H1 (cell line): Measurements from ENCODE around the gene SHC1. TPM values are rescaled to one million over a fixed set of nuclear protein-coding genes. Genes with fewer than 3 reads are reported as not detected.

Source experiments
- CTCF ChIA-PET: fragments of 300-600 bp; sonication (Branson Sonifier 250); formaldehyde crosslinking; loops from one replicate; lab custom pipeline; 2021; ENCODE audit not compliant: partially characterized antibody; lab: Charles Lee
- POLR2A ChIA-PET: fragments of 300-600 bp; sonication (Branson Sonifier 250); formaldehyde crosslinking; loops from one replicate; lab custom pipeline; 2021; ENCODE audit warnings: inconsistent platforms; ENCODE audit not compliant: partially characterized antibody; lab: Charles Lee
- DNase-seq, 2 experiments: peaks; one replicate each; pipeline versions ENCODE4 v3.0.0 to v3.0.0-alpha.2; 2010 to 2022; ENCODE audit warnings: low spot score in 2 of 2, low read depth in 1 of 2, mixed read lengths in 1 of 2
- FAIRE-seq: peaks from 2 replicates; lab custom pipeline; 2011; peaks lifted over from hg19 to GRCh38; lab: Jason Lieb, UNC
- H2AFZ ChIP-seq: 2 replicates; pipeline ENCODE4 v1.8.1; 2012; ENCODE audit warnings: low read length, inconsistent platforms
- H2AK5ac ChIP-seq: 2 replicates; pipeline ENCODE4 v1.6.1; 2013; ENCODE audit warnings: low read depth, low read length
- H2BK120ac ChIP-seq: replicated peaks from 2 replicates; pipeline ENCODE3; 2013; ENCODE audit warnings: low read depth, low read length, inconsistent platforms
- H2BK12ac ChIP-seq: 2 replicates; pipeline ENCODE4 v1.6.1; 2013; ENCODE audit warnings: low read depth, low read length
- H2BK15ac ChIP-seq: 2 replicates; pipeline ENCODE4 v1.6.1; 2013; ENCODE audit warnings: low read length
- H2BK20ac ChIP-seq: 2 replicates; pipeline ENCODE4 v1.6.1; 2013; ENCODE audit warnings: low read length
- H2BK5ac ChIP-seq: 2 replicates; pipeline ENCODE4 v1.6.1; 2013; ENCODE audit warnings: low read depth, low read length
- H3K14ac ChIP-seq: 2 replicates; pipeline ENCODE4 v1.6.1; 2013; ENCODE audit warnings: inconsistent platforms; ENCODE audit not compliant: insufficient read length
- H3K18ac ChIP-seq: 2 replicates; pipeline ENCODE4 v1.6.1; 2013; ENCODE audit warnings: low read length; ENCODE audit errors: extremely low read depth
- H3K23ac ChIP-seq: 2 replicates; pipeline ENCODE4 v1.6.1; 2013; ENCODE audit warnings: inconsistent platforms; ENCODE audit not compliant: insufficient read length
- H3K23me2 ChIP-seq: 2 replicates; pipeline ENCODE4 v1.6.1; 2013; ENCODE audit warnings: low read depth, low read length
- H3K27ac ChIP-seq: 2 replicates; pipeline ENCODE4 v1.6.1; 2011; ENCODE audit warnings: low read depth, low read length, inconsistent platforms
- H3K27me3 ChIP-seq, 4 experiments: replicated peaks in 1 of 4; 1 replicate in 1 of 4; 2 replicates in 3 of 4; pipeline versions ENCODE4 v1.6.1 to v1.8.1; 2011 to 2013; ENCODE audit warnings: low read length in 3 of 4, mild to moderate bottlenecking in 3 of 4, inconsistent platforms in 2 of 4, mixed read lengths in 2 of 4, moderate library complexity in 1 of 4; ENCODE audit not compliant: control insufficient read depth in 3 of 4, insufficient read depth in 3 of 4; ENCODE audit errors: extremely low read depth in 1 of 4
- H3K36me3 ChIP-seq, 4 experiments: 2 replicates each; pipeline versions ENCODE4 v1.6.1 to v1.8.1; 2011 to 2013; ENCODE audit warnings: mild to moderate bottlenecking in 4 of 4, low read length in 3 of 4, moderate library complexity in 2 of 4, control low read depth in 1 of 4, inconsistent platforms in 1 of 4; ENCODE audit not compliant: insufficient read depth in 4 of 4, control insufficient read depth in 2 of 4
- H3K4ac ChIP-seq: replicated peaks from 2 replicates; pipeline ENCODE3; 2013; ENCODE audit warnings: low read length, low read depth, mixed read lengths, inconsistent platforms; ENCODE audit not compliant: insufficient read length
- H3K4me1 ChIP-seq, 4 experiments: replicated peaks in 1 of 4; 1 replicate in 1 of 4; 2 replicates in 3 of 4; pipeline versions ENCODE4 v1.6.1 to v1.8.1; 2011 to 2013; ENCODE audit warnings: low read length in 3 of 4, inconsistent platforms in 2 of 4, mixed read lengths in 1 of 4; ENCODE audit not compliant: insufficient read depth in 4 of 4, control insufficient read depth in 3 of 4
- H3K4me2 ChIP-seq, 2 experiments: 2 replicates each; pipeline versions ENCODE4 v1.6.1 to v1.8.1; 2011 to 2013; ENCODE audit warnings: low read depth in 2 of 2, low read length in 2 of 2, control low read depth in 1 of 2, inconsistent platforms in 1 of 2, mild to moderate bottlenecking in 1 of 2; ENCODE audit not compliant: insufficient read depth in 1 of 2
- H3K4me3 ChIP-seq, 4 experiments: fragments of 200-600, 300-600 bp in 1 of 4; sonication (generic), shearing (Covaris generic), sonication (Bioruptor Twin) in 1 of 4; 2 replicates each; pipeline versions ENCODE4 v1.5.1 to v1.8.1; 2011 to 2016; ENCODE audit warnings: low read length in 4 of 4, low read depth in 3 of 4, control low read depth in 2 of 4, inconsistent platforms in 2 of 4, mild to moderate bottlenecking in 2 of 4, mixed read lengths in 1 of 4, moderate library complexity in 1 of 4; ENCODE audit not compliant: insufficient read depth in 2 of 4; ENCODE audit errors: extremely low read depth in 1 of 4
- H3K56ac ChIP-seq: replicated peaks from 2 replicates; pipeline ENCODE3; 2013; ENCODE audit warnings: low read depth, mild to moderate bottlenecking, mixed read lengths, low read length, inconsistent platforms; ENCODE audit not compliant: insufficient read length
- H3K79me1 ChIP-seq: 2 replicates; pipeline ENCODE4 v1.6.1; 2013; ENCODE audit warnings: low read depth, low read length, control low read depth
- H3K79me2 ChIP-seq, 2 experiments: 2 replicates each; pipeline versions ENCODE4 v1.6.1 to v1.8.1; 2012 to 2013; ENCODE audit warnings: low read length in 2 of 2, mild to moderate bottlenecking in 2 of 2, inconsistent platforms in 1 of 2; ENCODE audit not compliant: insufficient read depth in 2 of 2, control insufficient read depth in 1 of 2
- H3K9ac ChIP-seq, 4 experiments: replicated peaks in 1 of 4; 1 replicate in 1 of 4; 2 replicates in 3 of 4; pipeline versions ENCODE4 v1.6.1 to v1.8.1; 2011 to 2013; ENCODE audit warnings: low read depth in 3 of 4, low read length in 3 of 4, control low read depth in 2 of 4, mild to moderate bottlenecking in 2 of 4, moderate library complexity in 2 of 4, inconsistent platforms in 1 of 4; ENCODE audit errors: extremely low read depth in 1 of 4
- H3K9me3 ChIP-seq, 2 experiments: 2 replicates each; pipeline versions ENCODE4 v1.6.1 to v1.8.1; 2012 to 2013; ENCODE audit warnings: mild to moderate bottlenecking in 2 of 2, moderate library complexity in 2 of 2, control low read depth in 1 of 2, inconsistent platforms in 1 of 2, low read depth in 1 of 2, low read length in 1 of 2, mixed read lengths in 1 of 2; ENCODE audit not compliant: insufficient read depth in 2 of 2
- H4K20me1 ChIP-seq, 2 experiments: replicated peaks in 1 of 2; 2 replicates each; pipeline versions ENCODE3 to v1.8.1; 2011 to 2013; ENCODE audit warnings: inconsistent platforms in 2 of 2, low read length in 2 of 2, mild to moderate bottlenecking in 1 of 2; ENCODE audit not compliant: insufficient read depth in 2 of 2, control insufficient read depth in 1 of 2
- H4K5ac ChIP-seq: 2 replicates; pipeline ENCODE4 v1.6.1; 2013; ENCODE audit warnings: low read length, low read depth, mixed read lengths, inconsistent platforms; ENCODE audit not compliant: insufficient read length
- H4K8ac ChIP-seq: 2 replicates; pipeline ENCODE4 v1.8.0; 2013; ENCODE audit warnings: mild to moderate bottlenecking, moderate library complexity, low read length, inconsistent platforms; ENCODE audit not compliant: insufficient read depth; ENCODE audit errors: extremely low read depth
- H4K91ac ChIP-seq: replicated peaks from 2 replicates; pipeline ENCODE3; 2013; ENCODE audit warnings: low read length, mixed read lengths, inconsistent platforms; ENCODE audit not compliant: insufficient read length
- BCL11A ChIP-seq, 2 experiments: IDR thresholded peaks; one replicate each; pipeline ENCODE4 v1.6.1; 2011; ENCODE audit warnings: low read depth in 2 of 2, low read length in 2 of 2, mild to moderate bottlenecking in 2 of 2
- HDAC6 ChIP-seq: IDR thresholded peaks from one replicate; pipeline ENCODE4 v1.7.1; 2012; ENCODE audit warnings: low read depth, mild to moderate bottlenecking, inconsistent platforms, low read length, moderate library complexity
- KDM1A ChIP-seq: fragments of 200-600, 300-600 bp; sonication (generic); IDR thresholded peaks from 2 replicates; pipeline ENCODE4 v1.7.1; 2016; ENCODE audit warnings: mild to moderate bottlenecking, low read length, borderline replicate concordance
- KDM4A ChIP-seq: IDR thresholded peaks from one replicate; pipeline ENCODE4 v1.7.1; 2012; ENCODE audit warnings: low read depth, mild to moderate bottlenecking, moderate library complexity, low read length, inconsistent platforms; ENCODE audit not compliant: severe bottlenecking
- SAP30 ChIP-seq: fragments of 300-600 bp; sonication (generic); IDR thresholded peaks from 2 replicates; pipeline ENCODE4 v1.7.1; 2012; ENCODE audit warnings: low read length, moderate library complexity, mild to moderate bottlenecking, inconsistent platforms; ENCODE audit not compliant: insufficient read depth, insufficient replicate concordance
- SIX5 ChIP-seq: IDR thresholded peaks from 2 replicates; pipeline ENCODE4 v1.6.1; 2011; ENCODE audit warnings: mild to moderate bottlenecking, low read depth, low read length
- SP4 ChIP-seq: IDR thresholded peaks from 2 replicates; pipeline ENCODE4 v1.6.1; 2012; ENCODE audit warnings: low read length, inconsistent platforms
- TAF1 ChIP-seq: IDR thresholded peaks from 2 replicates; pipeline ENCODE4 v1.6.1; 2011; ENCODE audit warnings: mild to moderate bottlenecking, low read depth, low read length
- TBP ChIP-seq: IDR thresholded peaks from 2 replicates; pipeline ENCODE4 v1.6.1; 2011; ENCODE audit warnings: low read depth, low read length, improper control_type of control experiment
- WGBS, 2 experiments: shearing (Covaris generic) in 1 of 2; methylation state at CpG; one replicate each; pipeline versions ENCODE4 v1.1.6 to v1.1.7; 2013 to 2015; ENCODE audit warnings: low lambda C conversion rate in 2 of 2, mixed read lengths in 2 of 2, inconsistent platforms in 1 of 2, low coverage in 1 of 2, missing lambda C conversion rate in 1 of 2; ENCODE audit not compliant: insufficient replicate concordance in 2 of 2, insufficient coverage in 1 of 2, insufficient read length in 1 of 2; ENCODE audit errors: extremely low coverage in 1 of 2, missing lambda C conversion rate in 1 of 2; 5-methylcytosine and 5-hydroxymethylcytosine counted together
- polyA plus RNA-seq, 7 experiments: library from polyadenylated mRNA; depleted of rRNA in 3 of 7; stranded (reverse) in 5 of 7; unstranded in 2 of 7; fragments of >200 nt in 5 of 7; fragments of 200-250 nt in 2 of 7; gene quantifications; 1 replicate in 5 of 7; 2 replicates in 1 of 7; 4 replicates in 1 of 7; pipeline versions ENCODE4 v1.2.1 to v1.2.3, GENCODE V29; 2011 to 2013; ENCODE audit warnings: missing spikeins in 2 of 7, mixed read lengths in 2 of 7
- total RNA-seq: library from RNA; stranded (reverse); fragmentation: NEBNext Ultra II Directional; extraction: Animal tissue kit (Norgen Biotek cat#: 25700); gene quantifications from 2 replicates; pipeline ENCODE4 v1.2.1, GENCODE V29; 2021

SHC1 gene
- total and polyA plus RNA-seq, 2 of the 8 experiments (the other 6 are each of a cell fraction or from before 2014, with no cell fraction given): 177 to 212 TPM

- Histone ChIP-seq H4K91ac (no peak overlapping the region), H3K23ac (no peak overlapping the region), H3K4me3 (no peak overlapping the region), H3K18ac (no peak overlapping the region), H4K8ac (no peak overlapping the region), H3K4me1 (no peaks in the 10 kb centered on the region), H3K56ac (no peak overlapping the region), H4K20me1 (no peaks in the 10 kb centered on the region), H2AFZ (no peak overlapping the region), H2BK15ac (no peak overlapping the region), H3K4ac (no peak overlapping the region), H3K27ac (no peak overlapping the region), H3K27me3 (no peaks in the 10 kb centered on the region), H2BK12ac (no peak overlapping the region), H2BK5ac (no peak overlapping the region), H3K9ac (no peak overlapping the region), H3K79me1 (no peaks in the 10 kb centered on the region), H2AK5ac (no peak overlapping the region), H3K14ac (no peak overlapping the region), H3K9me3 (no peaks in the 10 kb centered on the region; a peak in 1 of 4 replicates), H3K79me2 (no peaks in the 10 kb centered on the region), H3K23me2 (0 out of 2 replicates have a peak, but pooled peaks cover 2% of the 10 kb centered on the region), H2BK120ac (no peak overlapping the region), H2BK20ac (no peak overlapping the region), H3K4me2 (no peak overlapping the region), H4K5ac (no peak overlapping the region), H3K36me3 (peaks cover 0 to 19% (median 8%) of the 10 kb centered on the region in 4 experiments; a peak in 3 of 8 replicates)
- ChIA-PET CTCF (interaction anchor here (0.6 to 1.4 kb wide), 5 partner anchors 9 to 92 kb away, joined by 3 to 5 read pairs (median 4); no protein-coding TSS in a partner anchor), POLR2A (interaction anchor here (0.6 to 1.5 kb wide), 3 partner anchors 11 to 179 kb away, joined by 4 to 5 read pairs (median 4); partner anchors contain the start of gene PMVK)
- FAIRE-seq: no peak
- DNase-seq: no peak
- TF ChIP-seq BCL11A (IDR thresholded peaks at IDR 0.05; ENCODE audit: low read depth in 2 of 2, low read length in 2 of 2) (no peak), SAP30 (no peak), TAF1 (no peak), KDM4A (no peak), KDM1A (no peak), SP4 (no peak), HDAC6 (no peak), TBP (no peak), SIX5 (no peak)
- 90% methylated on average over 3 of the region's 3 CpGs; no CpG with 5 or more reads in 1 of the 2 experiments for WGBS, 2 experiments
These were observed 45.0 kb downstream of the SHC1 start for GRCh38 chr1:154925335-154926170.
